ENCODE data around the gene C19orf67. TPM values are rescaled to one million over a fixed set of nuclear protein-coding genes. Genes with fewer than 3 reads are reported as not detected.

Gene C19orf67
- total and polyA plus RNA-seq, 2 of the 4 experiments (the other 2 are of a cell fraction): not detected

DNA sequence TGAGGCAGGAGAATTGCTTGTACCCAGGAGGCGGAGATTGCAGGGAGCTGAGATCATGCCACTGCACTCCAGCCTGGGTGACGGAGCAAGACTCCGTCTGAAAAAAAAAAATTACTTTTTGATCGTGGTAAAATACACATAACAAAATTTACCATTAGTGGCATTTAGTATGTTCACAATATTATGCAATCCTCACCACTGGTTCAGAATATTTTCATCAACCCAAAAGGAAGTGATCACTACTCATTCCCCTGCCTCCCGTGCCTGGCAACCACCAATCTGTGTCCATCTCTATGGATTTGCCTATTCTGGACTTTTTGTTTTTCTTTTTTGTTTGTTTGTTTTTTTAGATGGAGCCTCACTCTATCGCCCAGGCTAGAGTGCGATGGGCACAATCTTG lies 22.5 kb downstream of the C19orf67 start:
- Histone ChIP-seq H2BK5ac (ENCODE audit: low read depth, low read length, poor library complexity, severe bottlenecking) (no peak overlapping the region), H3K36me3 (ENCODE audit: control insufficient read depth, insufficient read depth, low read length) (no peaks in the 10 kb centered on the region), H3K4me3 (ENCODE audit: insufficient read depth, low read depth, low read length) (no peak overlapping the region), H3K9me1 (ENCODE audit: insufficient read depth, low read length) (no peaks in the 10 kb centered on the region), H3K27me3 (ENCODE audit: control insufficient read depth, insufficient read depth, low read length) (peaks cover 25% of the 10 kb centered on the region), H3K9me3 (ENCODE audit: control insufficient read depth, insufficient read depth, low read length) (no peaks in the 10 kb centered on the region), H3K18ac (ENCODE audit: low read depth, low read length) (no peak overlapping the region), H4K20me1 (ENCODE audit: insufficient read depth, low read length) (no peaks in the 10 kb centered on the region), H4K91ac (ENCODE audit: insufficient read depth, low read depth, low read length) (no peak overlapping the region), H3K79me1 (ENCODE audit: low read depth in 1 of 2, low read length in 2 of 2) (no peaks in the 10 kb centered on the region), H2BK20ac (ENCODE audit: low read depth, low read length) (no peak overlapping the region), H3K9ac (ENCODE audit: low read depth, low read length) (no peak overlapping the region), H2AK5ac (ENCODE audit: low read depth, low read length) (no peak overlapping the region), H2BK15ac (ENCODE audit: low read depth, low read length) (no peak overlapping the region), H2AFZ (replicated peaks; ENCODE audit: low read length, poor library complexity) (no peak overlapping the region), H3K14ac (replicated peaks; ENCODE audit: low read depth, low read length) (no peak overlapping the region), H3K23ac (ENCODE audit: low read depth, low read length) (no peak overlapping the region), H3K27ac (ENCODE audit: insufficient read depth, low read length) (no peak overlapping the region), H3K4ac (ENCODE audit: low read depth, low read length) (no peak overlapping the region), H3K4me2 (ENCODE audit: low read depth, low read length) (no peak overlapping the region), H2AK9ac (replicated peaks; ENCODE audit: low read depth, low read length, poor library complexity) (no peak overlapping the region), H3K56ac (ENCODE audit: extremely low read depth, insufficient read depth, low read length) (no peak overlapping the region), H2BK120ac (ENCODE audit: low read depth, low read length) (no peak overlapping the region), H4K8ac (ENCODE audit: low read depth in 2 of 2, low read length in 2 of 2) (no peak overlapping the region), H4K5ac (ENCODE audit: low read depth, low read length) (no peak overlapping the region), H3K4me1 (ENCODE audit: control insufficient read depth, insufficient read depth, low read length) (no peaks in the 10 kb centered on the region)
- in situ Hi-C loops (cut with MboI; ENCODE audit: low sequenced_read_pairs) (no loop called here), intact Hi-C loops (cut with micrococcal nuclease) (no loop called here), dilution Hi-C loops (cut with HindIII; ENCODE audit: low sequenced_read_pairs, unreplicated experiment) (no loop called here)
- ChIA-PET CTCF (no interaction called here), POLR2A (ENCODE audit: unreplicated experiment) (no interaction called here)
- ATAC-seq (ENCODE audit: low read depth) (no peak), DNase-seq (no peak)
- BruUV-seq (replicated peaks): no TSS peak
- TF ChIP-seq POLR2A (IDR thresholded peaks at IDR 0.05; ENCODE audit: low read depth, low read length) (no peak), CEBPB (IDR thresholded peaks at IDR 0.05; ENCODE audit: low read depth, low read length) (peak; percentile 37; the same call in 1 of the 2 replicates)
- WGBS, 2 experiments (ENCODE audit: extremely low coverage in 2 of 2, insufficient read length in 1 of 2): no CpG with 5 or more reads among the region's 7 CpGs

Measured in IMR-90 (cell line).